PFSK-1 (cell line): ENCODE measurements around the gene SPATA4.

Experiments used
- FOXP2 ChIP-seq: optimal IDR thresholded peaks from 2 replicates; pipeline ENCODE3; 2011; ENCODE audit warnings: borderline replicate concordance, control low read depth, inconsistent platforms; ENCODE audit not compliant: insufficient read depth; ENCODE audit errors: extremely low read length, extremely low read depth
- POLR2AphosphoS5 ChIP-seq: IDR thresholded peaks from 2 replicates; pipeline ENCODE4 v1.6.1; 2012; ENCODE audit warnings: low read depth, mild to moderate bottlenecking, control low read depth, low read length, moderate library complexity
- SIN3A ChIP-seq: IDR thresholded peaks from 2 replicates; pipeline ENCODE4 v1.6.1; 2012; ENCODE audit warnings: mild to moderate bottlenecking, low read length, moderate library complexity, borderline replicate concordance; ENCODE audit not compliant: insufficient read depth
- TAF1 ChIP-seq: IDR thresholded peaks from 2 replicates; pipeline ENCODE4 v1.6.1; 2012; ENCODE audit warnings: low read length, control low read depth, borderline replicate concordance; ENCODE audit not compliant: insufficient read depth
- TF ChIP-seq, protein P1 (sequence below), 2 experiments: IDR thresholded peaks; 2 replicates each; pipeline versions ENCODE4 v1.6.1 to v1.8.0; 2011 to 2012; ENCODE audit warnings: low read depth in 2 of 2, low read length in 2 of 2, control low read depth in 1 of 2, inconsistent platforms in 1 of 2, mild to moderate bottlenecking in 1 of 2, moderate library complexity in 1 of 2; ENCODE audit not compliant: insufficient read depth in 1 of 2

The SPATA4 gene

DNA sequence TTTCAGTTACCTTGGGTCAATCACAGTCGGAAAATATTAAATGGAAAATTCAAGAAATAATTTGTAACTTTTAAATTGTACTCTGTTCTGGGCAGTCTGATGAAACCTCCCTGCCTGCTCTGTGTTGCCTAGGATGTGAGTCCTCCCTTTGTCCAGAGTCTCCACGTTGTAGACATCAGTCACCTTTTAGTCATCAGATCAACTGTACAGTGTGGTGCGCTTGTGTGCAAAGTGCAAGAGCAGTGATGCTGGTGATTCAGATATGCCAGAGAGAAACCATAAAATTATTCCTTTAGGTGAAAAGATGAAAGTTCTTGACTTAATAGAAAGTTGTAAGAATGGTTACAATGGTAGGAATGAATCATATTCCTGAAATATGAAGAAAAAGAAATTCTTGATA is 1.4 kb downstream of the SPATA4 start:
- TF ChIP-seq SIN3A = no peak
- TF ChIP-seq FOXP2 = no peak
- no peak for TF ChIP-seq POLR2AphosphoS5
- TF ChIP-seq, protein P1, sequence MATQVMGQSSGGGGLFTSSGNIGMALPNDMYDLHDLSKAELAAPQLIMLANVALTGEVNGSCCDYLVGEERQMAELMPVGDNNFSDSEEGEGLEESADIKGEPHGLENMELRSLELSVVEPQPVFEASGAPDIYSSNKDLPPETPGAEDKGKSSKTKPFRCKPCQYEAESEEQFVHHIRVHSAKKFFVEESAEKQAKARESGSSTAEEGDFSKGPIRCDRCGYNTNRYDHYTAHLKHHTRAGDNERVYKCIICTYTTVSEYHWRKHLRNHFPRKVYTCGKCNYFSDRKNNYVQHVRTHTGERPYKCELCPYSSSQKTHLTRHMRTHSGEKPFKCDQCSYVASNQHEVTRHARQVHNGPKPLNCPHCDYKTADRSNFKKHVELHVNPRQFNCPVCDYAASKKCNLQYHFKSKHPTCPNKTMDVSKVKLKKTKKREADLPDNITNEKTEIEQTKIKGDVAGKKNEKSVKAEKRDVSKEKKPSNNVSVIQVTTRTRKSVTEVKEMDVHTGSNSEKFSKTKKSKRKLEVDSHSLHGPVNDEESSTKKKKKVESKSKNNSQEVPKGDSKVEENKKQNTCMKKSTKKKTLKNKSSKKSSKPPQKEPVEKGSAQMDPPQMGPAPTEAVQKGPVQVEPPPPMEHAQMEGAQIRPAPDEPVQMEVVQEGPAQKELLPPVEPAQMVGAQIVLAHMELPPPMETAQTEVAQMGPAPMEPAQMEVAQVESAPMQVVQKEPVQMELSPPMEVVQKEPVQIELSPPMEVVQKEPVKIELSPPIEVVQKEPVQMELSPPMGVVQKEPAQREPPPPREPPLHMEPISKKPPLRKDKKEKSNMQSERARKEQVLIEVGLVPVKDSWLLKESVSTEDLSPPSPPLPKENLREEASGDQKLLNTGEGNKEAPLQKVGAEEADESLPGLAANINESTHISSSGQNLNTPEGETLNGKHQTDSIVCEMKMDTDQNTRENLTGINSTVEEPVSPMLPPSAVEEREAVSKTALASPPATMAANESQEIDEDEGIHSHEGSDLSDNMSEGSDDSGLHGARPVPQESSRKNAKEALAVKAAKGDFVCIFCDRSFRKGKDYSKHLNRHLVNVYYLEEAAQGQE (IDR thresholded peaks at IDR 0.05; ENCODE audit: insufficient read depth in 1 of 2, low read depth in 2 of 2, low read length in 2 of 2) = no peak
- no peak for TF ChIP-seq TAF1

DNA sequence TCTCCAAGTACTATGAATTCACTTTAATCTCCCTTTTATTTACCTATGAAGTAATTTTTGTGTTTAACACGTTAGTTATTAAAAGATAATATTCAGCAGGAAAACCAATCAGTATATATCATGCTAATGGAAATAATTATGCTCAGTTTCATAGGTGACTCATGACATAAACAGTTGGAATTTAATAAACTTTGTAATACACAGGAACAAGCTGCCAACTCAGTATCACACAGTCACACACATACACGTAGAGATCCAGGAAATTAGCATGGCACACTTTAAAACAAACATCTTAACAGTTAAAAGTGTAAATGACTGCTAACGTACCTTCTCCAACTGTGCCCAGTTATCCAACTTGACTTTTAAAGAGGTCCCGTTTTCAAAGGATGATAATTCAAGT is 2.3 kb downstream of the SPATA4 start:
- TF ChIP-seq FOXP2 (no peak), SIN3A (no peak), TAF1 (no peak), POLR2AphosphoS5 (no peak)
- TF ChIP-seq, protein P1 (IDR thresholded peaks at IDR 0.05; ENCODE audit: insufficient read depth in 1 of 2, low read depth in 2 of 2, low read length in 2 of 2) = no peak

DNA sequence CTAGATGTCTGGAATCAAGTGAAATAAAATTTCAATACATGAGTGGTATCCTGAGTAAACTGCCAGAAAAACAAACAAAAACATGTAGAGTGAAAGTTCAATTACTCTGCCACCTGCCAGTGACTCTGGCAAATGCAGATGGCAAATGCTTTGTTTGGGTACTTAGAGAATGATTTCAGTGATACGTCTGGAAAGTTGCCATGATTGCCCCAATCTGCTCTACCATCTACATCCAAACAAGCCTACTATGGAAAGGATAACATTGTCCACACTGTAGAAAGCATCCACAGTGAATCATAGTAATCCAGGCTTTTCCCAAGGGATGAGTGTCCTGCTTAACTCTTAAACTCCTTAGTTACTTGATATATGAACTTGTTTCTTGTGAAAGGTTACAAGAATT is 3.4 kb downstream of the SPATA4 start:
- TF ChIP-seq POLR2AphosphoS5 (no peak), FOXP2 (no peak), TAF1 (no peak), SIN3A (no peak)
- TF ChIP-seq, protein P1 (IDR thresholded peaks at IDR 0.05; ENCODE audit: insufficient read depth in 1 of 2, low read depth in 2 of 2, low read length in 2 of 2) = no peak

DNA sequence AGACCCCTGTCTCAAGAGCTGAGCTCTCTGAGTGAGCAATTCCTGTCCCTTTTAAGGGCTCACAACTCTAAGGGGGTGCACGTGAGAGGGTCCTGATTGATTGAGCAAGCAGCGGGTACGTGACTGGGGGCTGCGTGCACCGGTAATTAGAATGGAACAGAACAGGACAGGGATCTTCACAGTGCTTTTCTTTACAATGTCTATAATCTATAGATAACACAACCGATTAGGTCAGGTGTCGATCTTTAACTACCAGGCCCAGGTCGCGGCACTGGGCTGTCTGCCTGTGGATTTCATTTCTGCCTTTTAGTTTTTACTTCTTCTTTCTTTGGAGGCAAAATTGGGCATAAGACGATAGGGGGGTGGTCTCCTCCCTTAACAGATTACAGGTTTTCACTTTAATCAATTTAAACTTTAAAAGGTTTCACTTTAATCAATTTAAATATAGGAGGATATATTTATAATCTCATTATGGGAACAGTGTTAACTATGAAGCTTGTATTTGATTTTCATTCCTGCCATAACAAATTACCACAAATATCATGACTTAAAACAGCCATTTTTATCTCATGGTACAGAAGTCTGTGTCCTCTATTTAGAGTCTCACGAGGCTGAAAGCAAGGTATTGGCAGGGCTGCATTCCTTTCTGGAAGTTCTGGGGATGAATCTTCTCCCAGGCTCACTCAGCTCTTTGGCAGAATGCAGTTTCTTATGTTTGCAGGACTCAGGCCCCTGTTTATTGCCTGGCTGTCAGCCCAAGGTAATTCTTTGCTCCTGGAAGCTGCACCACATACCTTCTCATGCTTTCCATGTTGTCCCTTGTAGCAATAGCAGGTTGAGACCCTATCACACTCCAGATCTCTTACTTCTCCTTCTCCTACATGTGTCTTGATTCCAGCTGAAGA is 5.2 kb downstream of the SPATA4 start:
- TF ChIP-seq POLR2AphosphoS5 (no peak), TAF1 (no peak), FOXP2 (no peak), SIN3A (no peak)
- TF ChIP-seq, protein P1 (IDR thresholded peaks at IDR 0.05; ENCODE audit: insufficient read depth in 1 of 2, low read depth in 2 of 2, low read length in 2 of 2) = no peak
